ENCODE data around the gene RPL11.

DNA sequence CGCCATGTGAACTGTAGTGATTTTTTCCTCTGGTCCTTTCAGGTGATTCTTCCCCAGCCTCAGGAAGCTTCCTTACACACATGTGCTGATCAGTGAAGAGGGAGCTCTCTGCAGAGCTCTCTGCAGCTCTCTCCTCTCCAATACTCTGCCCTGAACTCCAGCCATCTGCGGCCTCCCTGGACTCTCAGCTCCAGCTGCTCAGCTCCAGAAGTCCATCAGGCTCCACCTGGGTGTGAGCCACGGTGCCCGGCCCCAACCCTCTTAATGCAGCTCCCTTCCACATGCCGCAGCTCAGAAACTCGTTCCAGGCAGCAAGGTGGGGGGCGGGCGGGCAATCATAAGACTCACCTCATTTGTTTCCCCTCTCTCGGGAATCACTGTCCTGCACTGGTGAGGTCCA, 30.9 kb upstream of the RPL11 start:
- TF ChIP-seq, protein P1, sequence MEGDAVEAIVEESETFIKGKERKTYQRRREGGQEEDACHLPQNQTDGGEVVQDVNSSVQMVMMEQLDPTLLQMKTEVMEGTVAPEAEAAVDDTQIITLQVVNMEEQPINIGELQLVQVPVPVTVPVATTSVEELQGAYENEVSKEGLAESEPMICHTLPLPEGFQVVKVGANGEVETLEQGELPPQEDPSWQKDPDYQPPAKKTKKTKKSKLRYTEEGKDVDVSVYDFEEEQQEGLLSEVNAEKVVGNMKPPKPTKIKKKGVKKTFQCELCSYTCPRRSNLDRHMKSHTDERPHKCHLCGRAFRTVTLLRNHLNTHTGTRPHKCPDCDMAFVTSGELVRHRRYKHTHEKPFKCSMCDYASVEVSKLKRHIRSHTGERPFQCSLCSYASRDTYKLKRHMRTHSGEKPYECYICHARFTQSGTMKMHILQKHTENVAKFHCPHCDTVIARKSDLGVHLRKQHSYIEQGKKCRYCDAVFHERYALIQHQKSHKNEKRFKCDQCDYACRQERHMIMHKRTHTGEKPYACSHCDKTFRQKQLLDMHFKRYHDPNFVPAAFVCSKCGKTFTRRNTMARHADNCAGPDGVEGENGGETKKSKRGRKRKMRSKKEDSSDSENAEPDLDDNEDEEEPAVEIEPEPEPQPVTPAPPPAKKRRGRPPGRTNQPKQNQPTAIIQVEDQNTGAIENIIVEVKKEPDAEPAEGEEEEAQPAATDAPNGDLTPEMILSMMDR (conservative IDR thresholded peaks at IDR 0.05; ENCODE audit: low read depth, low read length): no peak
- no peak for TF ChIP-seq EZH2 (IDR thresholded peaks at IDR 0.05; ENCODE audit: borderline replicate concordance, low read depth, low read length, poor library complexity, severe bottlenecking)
